PC-3 (cell line): Measurements from ENCODE around the gene CBARP.

Experiments
- EZH2 ChIP-seq: fragments of 300-600 bp; sonication (generic); IDR thresholded peaks from one replicate; pipeline ENCODE4 v1.6.1; 2017; ENCODE audit warnings: antibody characterized with exemption, mild to moderate bottlenecking, low read length; ENCODE audit not compliant: unreplicated experiment
- EZH2phosphoT487 ChIP-seq: fragments of 300-600 bp; sonication (generic); IDR thresholded peaks from 2 replicates; pipeline ENCODE4 v1.6.1; 2018; ENCODE audit warnings: mild to moderate bottlenecking, antibody characterized with exemption, low read length, borderline replicate concordance
- TF ChIP-seq, protein P1 (sequence below): fragments of 300-600 bp; sonication (generic); conservative IDR thresholded peaks from 2 replicates; pipeline ENCODE4 v1.5.1; 2017; ENCODE audit warnings: antibody characterized with exemption, low read depth, mild to moderate bottlenecking, low read length

DNA sequence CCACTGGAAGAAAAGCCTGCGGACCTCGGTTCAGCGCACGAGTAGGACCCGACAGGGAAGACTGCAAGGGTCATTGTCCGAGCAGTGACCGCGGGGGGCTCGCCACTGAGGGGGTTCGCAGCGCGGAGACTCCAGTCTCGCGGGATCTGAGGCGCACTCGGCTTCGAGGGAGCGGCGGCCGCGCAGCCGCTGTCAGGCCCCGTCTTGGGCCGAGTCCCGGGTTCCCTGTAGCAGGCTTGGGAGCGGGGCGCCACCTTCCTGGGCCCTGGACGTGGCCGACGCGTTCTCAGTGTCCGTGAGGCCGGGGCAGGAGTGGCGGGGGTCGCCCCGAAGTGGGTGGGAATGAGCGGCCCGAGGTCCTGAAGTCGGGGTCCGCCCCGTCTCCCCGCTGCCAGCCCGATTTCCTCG is 37.1 kb upstream of the CBARP start:
- TF ChIP-seq, protein P1, sequence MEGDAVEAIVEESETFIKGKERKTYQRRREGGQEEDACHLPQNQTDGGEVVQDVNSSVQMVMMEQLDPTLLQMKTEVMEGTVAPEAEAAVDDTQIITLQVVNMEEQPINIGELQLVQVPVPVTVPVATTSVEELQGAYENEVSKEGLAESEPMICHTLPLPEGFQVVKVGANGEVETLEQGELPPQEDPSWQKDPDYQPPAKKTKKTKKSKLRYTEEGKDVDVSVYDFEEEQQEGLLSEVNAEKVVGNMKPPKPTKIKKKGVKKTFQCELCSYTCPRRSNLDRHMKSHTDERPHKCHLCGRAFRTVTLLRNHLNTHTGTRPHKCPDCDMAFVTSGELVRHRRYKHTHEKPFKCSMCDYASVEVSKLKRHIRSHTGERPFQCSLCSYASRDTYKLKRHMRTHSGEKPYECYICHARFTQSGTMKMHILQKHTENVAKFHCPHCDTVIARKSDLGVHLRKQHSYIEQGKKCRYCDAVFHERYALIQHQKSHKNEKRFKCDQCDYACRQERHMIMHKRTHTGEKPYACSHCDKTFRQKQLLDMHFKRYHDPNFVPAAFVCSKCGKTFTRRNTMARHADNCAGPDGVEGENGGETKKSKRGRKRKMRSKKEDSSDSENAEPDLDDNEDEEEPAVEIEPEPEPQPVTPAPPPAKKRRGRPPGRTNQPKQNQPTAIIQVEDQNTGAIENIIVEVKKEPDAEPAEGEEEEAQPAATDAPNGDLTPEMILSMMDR = no peak
- TF ChIP-seq EZH2phosphoT487 (no peak), EZH2 (no peak)
